G401.6 (cell line): ENCODE measurements around the gene CD7.

Source experiments
- FAIRE-seq: peaks from 2 replicates; lab custom pipeline; 2012; peaks lifted over from hg19 to GRCh38; lab: Jason Lieb, UNC

CD7 gene

GRCh38 chr17:82346342-82347300 is 29.2 kb upstream of the CD7 start:
- FAIRE-seq: peak; percentile 55

DNA sequence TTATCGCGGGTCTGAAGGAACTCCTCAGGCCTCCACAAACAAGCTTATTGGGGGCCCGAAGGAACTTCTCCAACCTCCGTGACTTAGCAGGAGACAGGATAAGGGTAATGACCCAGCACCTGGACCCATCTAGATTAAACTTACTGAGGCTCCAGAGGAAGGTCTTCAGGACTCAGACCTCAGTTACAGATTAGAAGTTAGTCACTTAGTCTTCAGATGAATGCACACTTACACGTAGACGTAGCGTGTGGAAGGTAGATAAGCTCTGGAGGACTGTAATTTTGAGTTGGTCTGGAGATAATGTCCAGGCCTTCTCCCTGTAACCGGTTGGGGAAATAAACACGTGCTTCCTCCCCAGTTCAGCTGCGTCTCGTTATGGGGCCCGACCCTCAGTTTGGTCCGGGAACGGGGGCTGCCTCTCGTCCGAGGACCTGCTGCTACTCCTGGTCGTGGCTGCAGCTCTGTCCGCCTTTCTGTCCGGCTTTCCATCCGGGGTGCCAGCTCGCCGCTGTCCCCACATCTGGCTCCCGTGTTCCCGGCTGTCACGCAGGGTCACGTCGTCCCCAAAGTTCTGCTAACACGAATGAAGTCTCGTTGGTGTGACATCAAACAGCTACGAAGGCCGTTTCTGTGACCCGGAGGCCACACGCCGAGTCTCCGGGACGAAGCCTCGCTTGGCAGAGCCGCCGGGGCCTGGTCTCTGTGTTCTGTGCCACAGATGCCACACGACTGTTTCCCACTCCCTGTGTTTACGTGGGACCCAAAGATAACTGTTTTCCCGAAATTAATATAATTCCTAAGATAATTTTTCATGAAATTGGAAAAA is 28.0 kb upstream of the CD7 start:
- FAIRE-seq: no peak

DNA sequence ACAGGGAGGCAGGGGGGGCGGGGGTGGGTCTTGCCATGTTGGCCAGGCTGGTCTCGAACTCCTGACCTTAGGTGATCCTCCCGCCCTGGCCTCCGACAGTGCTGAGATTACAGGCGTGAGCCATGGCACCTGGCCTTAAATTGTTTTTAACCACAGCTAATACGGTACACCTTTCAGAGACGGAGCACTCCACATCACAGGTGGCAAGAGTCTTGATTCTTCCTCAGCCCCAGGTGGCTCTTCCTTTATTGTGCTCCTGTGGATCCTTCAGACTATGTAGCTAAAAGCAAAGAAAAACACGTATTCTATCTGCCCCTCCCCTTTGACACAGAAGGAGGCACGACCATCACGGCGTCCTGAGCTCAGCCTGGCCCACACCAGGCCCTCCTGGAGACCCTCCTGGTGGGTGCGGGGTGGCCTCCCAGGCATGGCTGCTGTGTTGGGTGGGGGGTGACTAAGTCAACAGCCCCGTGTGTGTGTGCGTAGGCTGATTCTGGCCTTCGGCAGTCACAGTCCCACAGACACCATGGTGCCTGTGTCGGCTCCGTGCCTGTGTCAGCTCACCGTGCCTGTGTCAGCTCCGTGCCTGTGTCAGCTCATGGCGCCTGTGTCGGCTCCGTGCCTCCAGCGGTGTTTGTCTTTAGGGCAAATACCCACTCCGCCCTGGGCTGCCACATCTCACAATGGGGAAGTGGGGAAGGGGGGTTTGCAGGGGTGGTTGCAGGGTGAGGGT is 26.9 kb upstream of the CD7 start:
- FAIRE-seq: no peak

DNA sequence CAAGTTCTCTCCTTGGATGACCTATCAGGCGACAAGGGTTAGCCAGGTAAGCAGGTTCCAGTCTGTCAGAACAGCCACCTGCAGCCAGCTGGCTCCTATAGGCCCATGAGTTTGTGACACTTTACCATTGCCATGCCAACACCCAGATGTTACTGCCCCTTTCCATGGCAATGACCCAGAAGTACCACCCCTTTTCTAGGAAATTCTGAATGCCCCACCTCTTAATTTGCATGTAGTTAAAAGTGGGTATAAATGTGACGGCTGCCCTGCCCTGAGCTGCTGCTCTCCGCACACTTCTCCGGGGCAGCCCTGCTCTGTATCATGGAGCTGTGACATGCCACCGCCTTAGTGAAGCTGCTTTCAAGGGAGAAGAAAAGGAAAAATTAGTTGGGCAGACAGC is 26.2 kb upstream of the CD7 start:
- peak; percentile 82 for FAIRE-seq

DNA sequence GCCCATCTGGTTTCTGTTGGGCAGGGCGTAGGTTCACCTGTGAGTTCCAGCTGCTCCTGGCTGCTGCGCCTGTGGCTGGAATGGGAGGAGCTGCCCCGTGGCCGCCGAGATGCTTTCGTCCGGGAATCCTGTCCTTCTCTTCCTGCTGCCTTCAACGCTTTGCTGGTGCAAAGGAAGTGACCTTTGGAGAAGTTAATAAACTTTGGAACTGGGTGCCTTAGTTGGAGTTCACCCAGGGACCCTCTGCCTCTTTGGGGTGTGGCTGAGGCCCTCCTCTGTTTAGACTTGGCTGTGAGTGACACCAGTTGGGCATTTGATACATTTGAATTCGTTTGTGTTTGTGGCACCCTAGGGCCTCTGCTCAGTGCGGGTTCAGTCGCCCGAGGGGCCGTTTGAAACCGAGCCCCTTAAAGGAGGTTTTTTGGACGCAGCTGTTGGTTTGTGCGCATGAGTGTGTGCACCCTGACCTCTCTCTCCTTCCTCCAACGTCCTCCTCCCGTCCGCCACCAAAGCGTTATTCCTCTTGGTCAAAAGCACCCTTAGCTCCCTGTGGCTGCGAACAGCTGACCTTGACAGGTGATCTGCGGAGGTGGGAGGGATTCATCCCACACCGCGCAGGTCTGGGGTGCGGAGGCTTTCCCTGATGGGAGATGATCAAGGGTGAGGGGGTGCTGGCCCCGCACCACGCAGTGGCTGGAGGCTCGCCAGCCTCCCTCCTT is 25.1 kb upstream of the CD7 start:
- FAIRE-seq: no peak

DNA sequence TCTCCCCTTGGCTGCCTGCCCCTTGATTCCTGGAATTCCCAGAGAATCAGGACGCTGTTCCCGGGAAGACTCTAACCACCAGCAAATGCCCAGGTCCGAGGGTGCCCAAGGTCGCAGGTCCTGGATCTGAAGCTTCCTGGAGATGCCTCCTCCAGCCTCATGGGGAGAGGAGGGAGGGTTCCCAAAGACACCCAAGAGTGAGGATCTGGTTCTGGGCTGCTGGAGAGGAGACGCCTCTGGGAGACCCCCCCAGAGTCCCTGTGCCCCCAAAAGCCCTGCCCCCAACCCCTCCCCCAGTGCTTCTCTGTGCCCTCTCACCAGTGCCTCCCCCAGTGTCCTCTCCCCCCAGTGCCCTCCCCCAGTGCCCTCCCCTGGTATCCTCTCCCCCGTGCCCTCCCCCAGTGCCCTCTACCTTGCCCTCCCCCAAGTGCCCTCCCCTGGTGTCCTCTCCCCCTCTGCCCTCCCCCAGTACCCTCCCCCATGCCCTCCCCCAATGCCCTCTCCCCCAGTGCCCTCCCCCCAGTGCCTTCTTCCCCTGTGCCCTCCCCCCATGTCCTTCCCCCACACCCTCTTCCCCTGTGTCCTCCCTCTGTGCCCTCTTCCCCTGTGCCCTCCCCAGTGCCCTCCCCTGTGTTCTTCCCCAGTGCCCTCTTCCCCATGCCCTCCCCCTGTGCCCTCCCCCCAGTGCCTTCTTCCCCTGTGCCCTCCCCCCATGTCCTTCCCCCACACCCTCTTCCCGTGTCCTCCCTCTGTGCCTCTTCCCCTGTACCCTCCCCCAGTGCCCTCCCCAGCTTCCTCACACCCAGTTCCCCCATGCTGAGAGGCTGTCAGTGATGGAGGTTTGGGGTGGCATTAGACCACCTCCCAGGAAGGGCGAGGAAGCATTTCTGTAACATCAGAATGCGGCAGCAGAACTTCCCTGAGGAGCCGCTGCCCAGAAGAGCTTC is 22.5 kb upstream of the CD7 start:
- FAIRE-seq: no peak

DNA sequence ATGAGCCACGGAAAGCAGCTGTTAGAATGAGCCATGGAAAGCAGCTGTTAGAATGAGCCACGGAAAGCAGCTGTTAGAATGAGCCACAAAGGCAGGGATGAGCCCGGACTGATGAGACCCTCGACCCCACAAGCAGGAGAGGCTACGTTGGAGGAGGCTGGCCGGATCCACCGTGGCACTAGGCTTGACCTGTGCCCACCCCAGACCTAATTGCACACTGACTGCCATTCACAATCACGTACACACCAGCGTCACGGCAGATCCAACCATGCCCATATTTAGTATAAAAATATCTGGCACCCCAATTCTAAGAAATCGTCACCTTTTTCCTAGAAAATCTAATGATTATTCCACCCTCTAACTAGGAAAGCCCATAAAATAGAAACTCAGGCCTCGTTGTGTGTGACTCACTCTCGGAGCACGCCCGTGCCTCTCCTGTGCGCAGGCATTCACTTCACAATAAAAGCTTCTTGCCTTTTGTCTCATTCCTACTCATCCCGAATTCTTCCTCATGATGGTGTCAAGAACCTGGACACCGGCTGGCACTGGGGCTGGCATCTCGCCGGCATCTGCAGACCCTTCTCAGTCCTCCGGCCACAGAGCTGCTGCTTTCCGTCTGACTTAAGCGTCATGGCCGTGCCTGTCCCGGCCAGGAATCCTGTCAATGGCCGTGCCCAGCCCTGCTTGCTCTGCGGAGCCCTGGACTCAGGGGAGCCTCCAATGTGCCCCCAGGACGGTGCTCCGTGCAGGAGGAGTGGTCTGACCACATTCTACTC is 21.6 kb upstream of the CD7 start:
- FAIRE-seq: peak; percentile 96

GRCh38 chr17:82334622-82335394 is 17.4 kb upstream of the CD7 start:
- no peak for FAIRE-seq

DNA sequence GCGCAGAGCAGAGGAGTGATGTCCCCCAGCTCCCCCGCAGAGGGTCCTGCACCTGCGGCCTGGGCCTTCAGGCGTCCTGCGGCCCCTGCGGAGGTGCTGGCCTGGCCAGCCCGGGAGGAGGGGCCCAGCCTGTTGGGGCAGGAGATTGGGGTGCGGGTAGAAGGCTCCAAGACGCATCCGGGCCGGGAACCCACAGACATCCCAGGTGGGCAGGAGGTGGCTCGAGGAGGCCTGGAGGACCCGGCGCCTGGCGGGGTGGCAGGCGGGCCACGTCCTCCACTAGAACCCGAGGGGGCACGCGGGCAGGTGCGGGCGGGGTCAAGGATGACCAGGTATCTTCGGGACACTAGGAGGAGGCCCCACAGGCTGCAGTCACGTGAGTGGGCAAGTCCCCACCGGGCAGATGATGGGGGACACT is 16.8 kb upstream of the CD7 start:
- FAIRE-seq: no peak

DNA sequence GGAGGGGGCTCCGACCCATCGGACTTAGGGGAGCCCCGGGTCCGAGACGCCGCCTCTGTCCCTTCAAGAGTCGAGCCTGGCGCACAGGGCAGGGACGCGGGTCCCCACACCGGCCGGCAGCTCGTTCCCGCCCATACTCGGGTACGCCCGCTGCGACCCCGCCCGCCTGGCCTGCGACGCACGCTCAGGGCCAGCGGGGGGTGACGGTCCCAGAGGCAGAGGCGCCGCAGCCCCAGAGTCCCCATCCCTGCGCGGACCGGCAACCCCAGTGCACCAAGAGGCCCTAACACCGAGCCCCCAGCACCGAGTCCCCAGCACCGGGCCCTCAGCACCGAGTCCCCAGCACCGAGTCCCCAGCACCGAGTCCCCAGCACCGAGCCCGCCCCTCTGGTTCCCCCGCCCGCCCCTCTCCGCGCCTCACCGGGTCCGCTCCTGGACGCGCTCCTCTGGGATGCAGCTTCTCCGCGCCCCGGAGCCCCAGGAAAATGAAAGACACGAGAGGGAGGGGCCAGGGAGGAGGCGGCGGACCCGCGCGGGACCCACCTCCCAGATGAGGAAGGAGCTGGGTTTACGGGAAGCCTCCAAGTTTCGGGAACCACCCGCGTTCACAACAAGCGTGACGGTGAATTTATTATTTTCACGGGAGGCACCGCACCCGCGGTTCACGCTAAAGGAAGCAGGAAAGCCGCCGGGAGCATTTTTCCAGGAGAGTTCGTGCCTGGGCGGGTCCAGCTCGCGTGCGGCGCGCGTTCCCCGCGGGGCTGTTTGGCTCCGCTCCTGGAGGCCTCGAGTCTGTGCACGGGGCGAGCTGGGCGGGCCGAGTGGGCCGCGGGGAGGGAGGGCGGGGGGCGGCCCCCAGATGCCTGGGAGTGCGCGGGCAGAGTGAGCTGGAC is 16.1 kb upstream of the CD7 start, which contains the start of gene SECTM1:
TSS of gene SECTM1 (minus strand) at position 488 of the 893 bp plus-strand sequence. CDS start 6,526 bp downstream, outside the sequence.
- FAIRE-seq: no peak

GRCh38 chr17:82332669-82333278 is 15.4 kb upstream of the CD7 start:
- no peak for FAIRE-seq

DNA sequence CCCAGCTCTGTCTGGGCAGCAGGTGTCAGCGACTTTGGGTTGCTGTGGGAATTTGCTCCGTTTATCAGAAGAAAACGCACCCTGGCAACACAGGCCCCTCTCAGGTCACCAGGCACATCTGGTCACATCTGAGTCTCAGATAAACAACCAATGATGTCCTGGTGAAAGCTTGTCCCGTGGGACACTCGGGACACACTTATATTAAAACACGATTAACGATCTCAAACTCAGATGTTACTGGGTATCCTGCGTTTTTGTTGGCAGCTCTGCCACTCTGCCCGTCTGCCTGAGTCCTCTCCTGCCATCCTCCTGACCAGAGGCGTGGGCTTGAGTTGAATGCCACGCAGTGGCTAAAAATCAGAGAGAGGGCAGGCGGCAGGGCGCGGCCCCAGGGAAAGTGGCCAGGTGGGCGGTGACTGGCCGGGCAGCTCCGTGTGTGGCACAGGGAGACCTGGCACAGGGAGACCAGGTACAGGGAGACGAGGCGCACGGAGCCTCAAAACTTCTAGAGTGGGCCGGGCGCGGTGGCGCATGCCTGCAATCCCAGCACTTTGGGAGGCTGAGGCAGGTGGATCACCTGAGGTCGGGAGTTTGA is 14.0 kb upstream of the CD7 start:
- FAIRE-seq: no peak

GRCh38 chr17:82330322-82331239 is 13.2 kb upstream of the CD7 start:
- FAIRE-seq: no peak

- FAIRE-seq: no peak
These were observed 12.4 kb upstream of the CD7 start for GRCh38 chr17:82329683-82330321.

DNA sequence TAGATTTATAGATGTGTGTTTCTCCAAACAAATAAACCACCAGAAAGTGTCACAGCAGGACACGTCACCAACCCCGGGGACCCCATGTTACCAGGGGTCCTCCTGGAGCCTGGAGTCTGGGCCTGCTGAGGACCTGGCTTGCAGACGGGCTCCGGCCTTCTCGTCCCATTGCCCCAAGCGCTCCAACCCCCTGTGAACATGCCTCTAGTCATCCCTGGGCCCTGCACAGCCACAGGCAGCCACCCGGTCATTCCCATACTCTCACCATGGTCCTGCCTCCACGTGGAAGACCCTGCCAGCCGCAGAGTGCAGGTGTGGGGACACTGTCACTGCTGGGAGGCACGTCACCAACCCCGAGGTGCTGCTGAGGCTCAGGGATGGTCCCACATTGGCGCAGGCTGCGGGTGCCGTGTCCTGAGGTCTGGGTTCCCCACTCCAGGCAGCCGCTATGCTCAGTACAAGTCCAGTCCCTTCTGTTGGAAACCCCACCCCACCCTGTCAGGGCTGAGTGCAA is 11.6 kb upstream of the CD7 start:
- no peak for FAIRE-seq
